A549 (cell line): ENCODE measurements around the gene THRAP3. TPM values are rescaled to one million over a fixed set of nuclear protein-coding genes. Genes with fewer than 3 reads are reported as not detected.
"Not testable (repeated sequence)": the region's sequence is repeated elsewhere in the genome, so short reads cannot be mapped to it uniquely, and the experiment has no call there.

Experiments used
- ATAC-seq, 2 experiments: fragments of 200-7000 bp in 1 of 2; fragments of >200 bp in 1 of 2; cut with Nextera tagmentation in 1 of 2; cut with Tn5 transposase in 1 of 2; 3 replicates each; pipeline versions ENCODE4 v1.8.0 to v1.9.1; 2018 to 2020; ENCODE audit warnings: mild to moderate bottlenecking in 1 of 2, moderate library complexity in 1 of 2
- CTCF ChIA-PET: fragments of 300-600 bp; sonication (Branson Sonifier 250); formaldehyde crosslinking; extraction: SDS; loops from one replicate; lab custom pipeline; 2021; ENCODE audit warnings: antibody characterized with exemption, inconsistent platforms; lab: Yijun Ruan, JAX
- POLR2A ChIA-PET: fragments of 350-600 bp; formaldehyde crosslinking; extraction: SDS; loops from one replicate; lab custom pipeline; 2021; ENCODE audit warnings: antibody characterized with exemption, inconsistent platforms; lab: Yijun Ruan, JAX
- DNase-seq, 2 experiments: peaks; one replicate each; pipeline versions ENCODE4 v3.0.0 to v3.0.0-alpha.2; 2011 to 2016; ENCODE audit warnings: low read depth in 1 of 2, low spot score in 1 of 2
- FAIRE-seq: peaks from 2 replicates; lab custom pipeline; 2011; peaks lifted over from hg19 to GRCh38; lab: Jason Lieb, UNC
- H3K27ac ChIP-seq, 2 experiments: fragments of >200 bp; sonication (Bioruptor Twin); formaldehyde crosslinking; 3 replicates each; pipeline ENCODE4 v1.5.1; 2016 to 2017
- H3K4me1 ChIP-seq: fragments of >200 bp; sonication (Bioruptor Twin); formaldehyde crosslinking; 3 replicates; pipeline ENCODE4 v1.6.1; 2016
- H3K4me2 ChIP-seq: fragments of >200 bp; sonication (Bioruptor Twin); formaldehyde crosslinking; 3 replicates; pipeline ENCODE4 v1.6.1; 2016
- H3K4me3 ChIP-seq: fragments of >200 bp; sonication (Bioruptor Twin); formaldehyde crosslinking; 3 replicates; pipeline ENCODE4 v1.5.1; 2016
- H3K9me3 ChIP-seq: fragments of >200 bp; sonication (Bioruptor Twin); formaldehyde crosslinking; 3 replicates; pipeline ENCODE4 v1.6.1; 2016
- BHLHE40 ChIP-seq: IDR thresholded peaks from 2 replicates; pipeline ENCODE4 v1.6.1; 2012; ENCODE audit warnings: low read depth, low read length, inconsistent platforms
- CBX2 ChIP-seq: fragments of 200-600 bp; sonication (generic); IDR thresholded peaks from 2 replicates; pipeline ENCODE4 v1.6.1; 2016; ENCODE audit warnings: low read depth, mild to moderate bottlenecking, borderline replicate concordance
- CHD4 ChIP-seq: fragments of 200-600 bp; sonication (generic); IDR thresholded peaks from 2 replicates; pipeline ENCODE4 v1.6.1; 2016; ENCODE audit warnings: antibody characterized with exemption, mild to moderate bottlenecking, borderline replicate concordance
- EHF ChIP-seq: fragments of 250-450 bp; sonication (Bioruptor Pico); IDR thresholded peaks from 2 replicates; pipeline ENCODE4 v1.5.0; 2020; ENCODE audit warnings: mild to moderate bottlenecking
- EHMT2 ChIP-seq: fragments of 200-600 bp; sonication (generic); IDR thresholded peaks from 2 replicates; pipeline ENCODE4 v1.6.1; 2016; ENCODE audit warnings: antibody characterized with exemption, low read depth, mild to moderate bottlenecking, moderate library complexity
- HOXB5 ChIP-seq: fragments of 250-450 bp; sonication (Bioruptor Pico); IDR thresholded peaks from 2 replicates; pipeline ENCODE4 v1.5.0; 2020; ENCODE audit warnings: mild to moderate bottlenecking, moderate library complexity
- JUNB ChIP-seq: fragments of >200 bp; sonication (Bioruptor Twin); formaldehyde crosslinking; IDR thresholded peaks from 2 replicates; pipeline ENCODE4 v1.6.1; 2016
- MAFK ChIP-seq: fragments of 450-650 bp; IDR thresholded peaks from 2 replicates; pipeline ENCODE4 v1.6.1; 2014; ENCODE audit not compliant: partially characterized antibody
- NR3C1 ChIP-seq: fragments of >200 bp; sonication (Bioruptor Twin); formaldehyde crosslinking; IDR thresholded peaks from 3 replicates; pipeline ENCODE4 v1.6.1; 2017
- PHF8 ChIP-seq: fragments of 200-600 bp; sonication (generic); IDR thresholded peaks from 2 replicates; pipeline ENCODE4 v1.6.1; 2016; ENCODE audit warnings: low read depth, mild to moderate bottlenecking, antibody characterized with exemption, moderate library complexity, borderline replicate concordance
- POLR2A ChIP-seq: IDR thresholded peaks from 2 replicates; pipeline ENCODE4 v1.6.1; 2012; ENCODE audit warnings: mild to moderate bottlenecking, low read length
- POLR2AphosphoS2 ChIP-seq: conservative IDR thresholded peaks from 2 replicates; pipeline ENCODE4 v1.6.1; 2012; ENCODE audit warnings: low read length, improper control_type of control experiment, inconsistent platforms
- RAD21 ChIP-seq, 2 experiments: fragments of >200 bp in 1 of 2; sonication (Bioruptor Twin) in 1 of 2; formaldehyde crosslinking in 1 of 2; IDR thresholded peaks in 1 of 2; conservative IDR thresholded peaks in 1 of 2; 2 replicates in 1 of 2; 3 replicates in 1 of 2; pipeline ENCODE4 v1.6.1; 2012 to 2018; ENCODE audit warnings: inconsistent platforms in 1 of 2
- RNF2 ChIP-seq: fragments of 200-600 bp; sonication (generic); IDR thresholded peaks from 2 replicates; pipeline ENCODE4 v1.6.1; 2016; ENCODE audit warnings: low read depth, mild to moderate bottlenecking, antibody characterized with exemption, moderate library complexity, borderline replicate concordance
- SMC3 ChIP-seq: fragments of >200 bp; sonication (Bioruptor Twin); formaldehyde crosslinking; IDR thresholded peaks from 3 replicates; pipeline ENCODE4 v1.6.1; 2018; ENCODE audit warnings: inconsistent platforms
- SREBF2 ChIP-seq: fragments of 450-650 bp; IDR thresholded peaks from 2 replicates; pipeline ENCODE4 v1.6.1; 2014; ENCODE audit warnings: mild to moderate bottlenecking, moderate library complexity
- TFCP2L1 ChIP-seq: fragments of 250-450 bp; sonication (Bioruptor Pico); IDR thresholded peaks from 2 replicates; pipeline ENCODE4 v1.5.0; 2021; ENCODE audit warnings: mild to moderate bottlenecking
- WGBS: methylation state at CpG from one replicate; pipeline ENCODE4 v1.1.6; 2017; ENCODE audit errors: missing lambda C conversion rate; 5-methylcytosine and 5-hydroxymethylcytosine counted together
- polyA plus RNA-seq, 4 experiments: library from polyadenylated mRNA; depleted of rRNA in 3 of 4; stranded (reverse); fragments of >200 nt; fragmentation: RNase III in 1 of 4; extraction: RNeasy Plus Mini Kit Qiagen cat#74134 plus additional on column Dnase treatment in 1 of 4; gene quantifications; 2 replicates in 3 of 4; 3 replicates in 1 of 4; pipeline ENCODE4 v1.2.3, GENCODE V29; 2011 to 2017
- TF ChIP-seq, protein P1 (sequence below): fragments of >200 bp; sonication (Bioruptor Twin); formaldehyde crosslinking; IDR thresholded peaks from 3 replicates; pipeline ENCODE4 v1.5.1; 2016
- TF ChIP-seq, protein P2 (sequence below): fragments of >200 bp; sonication (Bioruptor Twin); formaldehyde crosslinking; IDR thresholded peaks from 2 replicates; pipeline ENCODE4 v1.6.1; 2016
- TF ChIP-seq, protein P3 (sequence below): IDR thresholded peaks from 2 replicates; pipeline ENCODE4 v1.6.1; 2012; ENCODE audit warnings: low read depth, borderline replicate concordance
- TF ChIP-seq, protein P4 (sequence below): fragments of 450-650 bp; IDR thresholded peaks from 2 replicates; pipeline ENCODE4 v1.6.1; 2014; ENCODE audit warnings: antibody characterized with exemption
- TF ChIP-seq, protein P5 (sequence below): fragments of >200 bp; sonication (Bioruptor Twin); formaldehyde crosslinking; IDR thresholded peaks from 3 replicates; pipeline ENCODE4 v1.6.1; 2016

Gene THRAP3
- polyA plus RNA-seq, 2 of the 4 experiments (the other 2 are of a cell fraction), result 60.0 to 60.7 TPM

DNA sequence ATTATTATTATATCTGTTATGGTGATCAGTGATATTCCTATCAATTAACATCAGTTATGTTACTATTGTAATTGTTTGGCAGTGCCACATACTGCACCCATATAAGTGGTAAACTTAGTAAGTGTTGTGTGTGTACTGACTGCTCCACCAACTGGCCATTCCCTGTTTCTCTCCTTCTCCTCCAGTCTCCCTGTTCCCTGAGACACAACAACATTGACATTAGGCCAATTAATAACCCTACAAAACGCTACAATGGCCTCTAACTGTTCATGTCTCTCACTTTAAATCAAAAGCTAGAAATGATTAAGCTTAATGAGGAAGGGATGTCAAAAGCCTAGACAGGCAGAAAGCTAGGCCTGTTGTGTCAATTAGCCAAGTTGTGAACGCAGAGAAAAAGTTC lies 6.6 kb upstream of the THRAP3 start:
- 46% methylated on average over 2 of the region's 2 CpGs for WGBS
- 0 out of 3 replicates have a peak, but pooled peaks cover 5% of the 10 kb centered on the region for H3K4me1 ChIP-seq
- DNase-seq (peak in 1 of 2 experiments; percentile 55), ATAC-seq (peak; percentile 89 to 91), FAIRE-seq (no peak)
- H3K9me3 ChIP-seq, result no peaks in the 10 kb centered on the region
- no peak overlapping the region for H3K4me3 ChIP-seq
- H3K27ac ChIP-seq, result peak overlapping the region; percentile 13 to 74; a peak in 4 of 6 replicates
- no peak overlapping the region for H3K4me2 ChIP-seq
- ChIA-PET POLR2A (no interaction called here), CTCF (interaction anchor here (0.7 to 2.4 kb wide), 11 partner anchors 9 to 123 kb away, joined by 3 to 14 read pairs (median 4); partner anchors contain the start of gene TRAPPC3)
- TF ChIP-seq RAD21 (conservative IDR thresholded peaks at IDR 0.05 in 1 of 2, IDR thresholded peaks at IDR 0.05 in 1 of 2) (peak; percentile 57 to 66), POLR2AphosphoS2 (no peak), EHMT2 (no peak), SMC3 (peak; percentile 41)
- TF ChIP-seq, protein P1, sequence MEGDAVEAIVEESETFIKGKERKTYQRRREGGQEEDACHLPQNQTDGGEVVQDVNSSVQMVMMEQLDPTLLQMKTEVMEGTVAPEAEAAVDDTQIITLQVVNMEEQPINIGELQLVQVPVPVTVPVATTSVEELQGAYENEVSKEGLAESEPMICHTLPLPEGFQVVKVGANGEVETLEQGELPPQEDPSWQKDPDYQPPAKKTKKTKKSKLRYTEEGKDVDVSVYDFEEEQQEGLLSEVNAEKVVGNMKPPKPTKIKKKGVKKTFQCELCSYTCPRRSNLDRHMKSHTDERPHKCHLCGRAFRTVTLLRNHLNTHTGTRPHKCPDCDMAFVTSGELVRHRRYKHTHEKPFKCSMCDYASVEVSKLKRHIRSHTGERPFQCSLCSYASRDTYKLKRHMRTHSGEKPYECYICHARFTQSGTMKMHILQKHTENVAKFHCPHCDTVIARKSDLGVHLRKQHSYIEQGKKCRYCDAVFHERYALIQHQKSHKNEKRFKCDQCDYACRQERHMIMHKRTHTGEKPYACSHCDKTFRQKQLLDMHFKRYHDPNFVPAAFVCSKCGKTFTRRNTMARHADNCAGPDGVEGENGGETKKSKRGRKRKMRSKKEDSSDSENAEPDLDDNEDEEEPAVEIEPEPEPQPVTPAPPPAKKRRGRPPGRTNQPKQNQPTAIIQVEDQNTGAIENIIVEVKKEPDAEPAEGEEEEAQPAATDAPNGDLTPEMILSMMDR, result peak; percentile 42; the same call in 2 of the 3 replicates

DNA sequence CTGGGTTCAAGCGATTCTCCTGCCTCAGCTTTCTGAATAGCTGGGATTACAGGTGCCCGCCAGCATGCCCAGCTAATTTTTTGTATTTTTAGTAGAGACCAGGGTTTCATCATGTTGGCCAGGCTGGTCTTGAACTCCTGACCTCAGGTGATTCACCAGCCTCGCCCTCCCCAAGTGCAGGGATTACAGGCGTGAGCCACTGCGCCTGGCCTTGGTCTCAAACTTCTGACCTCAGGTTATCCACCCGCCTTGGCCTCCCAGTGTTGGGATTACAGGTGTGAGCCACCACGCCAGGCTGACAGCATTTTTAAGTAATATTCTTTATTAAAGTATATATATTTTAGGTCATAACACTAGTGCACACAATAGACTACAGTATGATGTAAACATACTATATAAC lies 2.3 kb upstream of the THRAP3 start:
- DNase-seq, H3K9me3 ChIP-seq, H3K27ac ChIP-seq, POLR2A ChIA-PET, FAIRE-seq, H3K4me3 ChIP-seq, ATAC-seq, H3K4me2 ChIP-seq: not testable (repeated sequence)
- CTCF ChIA-PET, result interaction anchor here (1.5 to 2.1 kb wide), 2 partner anchors 34 to 64 kb away, joined by 3 to 10 read pairs; no protein-coding TSS in a partner anchor
- WGBS, result 78% methylated on average over 7 of the region's 7 CpGs
- peaks cover 24% of the 10 kb centered on the region for H3K4me1 ChIP-seq

DNA sequence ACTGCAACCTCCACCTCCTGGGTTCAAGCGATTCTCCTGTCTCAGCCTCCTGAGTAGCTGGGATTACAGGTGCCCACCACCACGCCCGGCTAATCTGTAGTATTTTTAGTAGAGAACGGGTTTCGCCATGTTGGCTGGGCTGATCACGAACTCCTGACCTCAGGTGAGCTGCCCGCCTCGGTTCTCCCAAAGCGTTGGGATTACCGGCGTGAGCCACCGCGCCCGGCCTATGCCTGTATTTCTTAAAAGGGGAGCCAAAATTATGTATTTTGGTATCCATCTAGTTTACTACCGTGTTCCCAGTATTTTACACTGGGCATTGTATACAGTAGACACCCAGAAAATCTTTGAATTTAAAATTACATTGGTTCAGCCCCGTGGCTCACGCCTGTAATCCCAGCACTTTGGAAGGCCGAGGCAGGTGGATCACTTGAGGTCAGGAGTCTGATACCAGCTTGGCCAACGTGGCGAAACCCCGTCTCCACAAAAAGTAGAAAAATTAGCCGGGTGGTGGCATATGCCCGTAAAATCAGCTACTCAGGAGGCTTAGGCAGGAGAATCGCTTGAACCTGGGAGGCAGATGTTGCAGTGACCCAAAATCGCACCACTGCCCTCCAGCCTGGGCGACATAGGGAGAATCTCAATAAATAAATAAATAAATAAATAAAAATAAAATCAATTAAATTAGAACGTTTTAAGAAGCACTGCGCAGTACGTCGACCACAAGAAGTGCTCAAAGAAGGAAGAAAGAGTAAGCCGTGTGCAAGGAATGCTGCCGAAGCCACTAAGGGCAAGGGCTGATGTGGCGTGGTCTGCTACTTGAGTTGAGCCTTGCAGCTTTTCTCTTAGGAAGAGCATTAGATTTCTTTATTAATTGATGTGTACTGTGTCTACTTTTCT lies 1.5 kb upstream of the THRAP3 start:
- ATAC-seq (no peak), DNase-seq (no peak), FAIRE-seq (no peak)
- Histone ChIP-seq H3K4me2 (peak overlapping the region; percentile 87), H3K27ac (peak overlapping the region; percentile 80 to 91), H3K4me3 (peak overlapping the region; percentile 55; the same call in 2 of the 3 replicates), H3K4me1 (peaks cover 22% of the 10 kb centered on the region), H3K9me3 (no peaks in the 10 kb centered on the region)
- CTCF ChIA-PET, result interaction anchor here (0.6 to 2.1 kb wide), 7 partner anchors 11 to 77 kb away, joined by 3 to 10 read pairs (median 4); partner anchors contain the start of gene MAP7D1
- TF ChIP-seq JUNB (no peak), EHF (CRISPR knock-in tag) (no peak), HOXB5 (CRISPR knock-in tag) (no peak), NR3C1 (no peak), POLR2A (no peak), RNF2 (no peak), CBX2 (no peak), MAFK (no peak), CHD4 (no peak), TFCP2L1 (no peak), PHF8 (no peak), SREBF2 (no peak), BHLHE40 (no peak)
- TF ChIP-seq, protein P2, sequence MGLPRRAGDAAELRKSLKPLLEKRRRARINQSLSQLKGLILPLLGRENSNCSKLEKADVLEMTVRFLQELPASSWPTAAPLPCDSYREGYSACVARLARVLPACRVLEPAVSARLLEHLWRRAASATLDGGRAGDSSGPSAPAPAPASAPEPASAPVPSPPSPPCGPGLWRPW, result no peak
- TF ChIP-seq, protein P3, sequence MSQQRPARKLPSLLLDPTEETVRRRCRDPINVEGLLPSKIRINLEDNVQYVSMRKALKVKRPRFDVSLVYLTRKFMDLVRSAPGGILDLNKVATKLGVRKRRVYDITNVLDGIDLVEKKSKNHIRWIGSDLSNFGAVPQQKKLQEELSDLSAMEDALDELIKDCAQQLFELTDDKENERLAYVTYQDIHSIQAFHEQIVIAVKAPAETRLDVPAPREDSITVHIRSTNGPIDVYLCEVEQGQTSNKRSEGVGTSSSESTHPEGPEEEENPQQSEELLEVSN, result no peak
- TF ChIP-seq, protein P4, sequence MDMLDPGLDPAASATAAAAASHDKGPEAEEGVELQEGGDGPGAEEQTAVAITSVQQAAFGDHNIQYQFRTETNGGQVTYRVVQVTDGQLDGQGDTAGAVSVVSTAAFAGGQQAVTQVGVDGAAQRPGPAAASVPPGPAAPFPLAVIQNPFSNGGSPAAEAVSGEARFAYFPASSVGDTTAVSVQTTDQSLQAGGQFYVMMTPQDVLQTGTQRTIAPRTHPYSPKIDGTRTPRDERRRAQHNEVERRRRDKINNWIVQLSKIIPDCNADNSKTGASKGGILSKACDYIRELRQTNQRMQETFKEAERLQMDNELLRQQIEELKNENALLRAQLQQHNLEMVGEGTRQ, result no peak
- TF ChIP-seq, protein P5, sequence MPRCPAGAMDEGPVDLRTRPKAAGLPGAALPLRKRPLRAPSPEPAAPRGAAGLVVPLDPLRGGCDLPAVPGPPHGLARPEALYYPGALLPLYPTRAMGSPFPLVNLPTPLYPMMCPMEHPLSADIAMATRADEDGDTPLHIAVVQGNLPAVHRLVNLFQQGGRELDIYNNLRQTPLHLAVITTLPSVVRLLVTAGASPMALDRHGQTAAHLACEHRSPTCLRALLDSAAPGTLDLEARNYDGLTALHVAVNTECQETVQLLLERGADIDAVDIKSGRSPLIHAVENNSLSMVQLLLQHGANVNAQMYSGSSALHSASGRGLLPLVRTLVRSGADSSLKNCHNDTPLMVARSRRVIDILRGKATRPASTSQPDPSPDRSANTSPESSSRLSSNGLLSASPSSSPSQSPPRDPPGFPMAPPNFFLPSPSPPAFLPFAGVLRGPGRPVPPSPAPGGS, result no peak
- POLR2A ChIA-PET, result interaction anchor here (0.8 to 3.1 kb wide), 3 partner anchors 13 to 73 kb away, joined by 3 to 23 read pairs (median 18); partner anchors contain the start of gene TRAPPC3
- 84% methylated on average over 33 of the region's 33 CpGs for WGBS
